ENCODE results near the gene SMIM35. TPM values are rescaled to one million over a fixed set of nuclear protein-coding genes. Genes with fewer than 3 reads are reported as not detected.

The SMIM35 gene
- polyA plus RNA-seq, 2 donors = 0.01 to 0.02 TPM

DNA sequence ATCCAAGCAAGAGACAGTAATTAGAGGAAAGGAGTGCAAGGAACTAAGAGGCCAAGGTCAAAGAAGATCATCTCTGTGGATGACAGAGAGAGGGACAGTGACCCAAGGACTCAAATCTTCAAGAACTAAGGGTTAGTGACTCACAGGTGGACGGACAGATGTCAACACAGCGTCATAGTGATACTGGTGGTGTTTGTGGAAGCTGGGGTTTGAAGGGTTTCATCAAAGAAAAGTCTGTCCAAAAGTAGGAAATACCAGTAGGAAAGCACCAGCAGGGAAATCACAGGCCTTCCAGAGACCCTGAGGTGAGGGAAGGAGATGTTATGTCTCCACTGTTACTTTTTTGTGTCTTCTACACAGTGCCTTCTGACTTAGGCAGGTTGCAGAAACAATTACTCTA is 68.4 kb downstream of the SMIM35 start:
- 93 to 94% methylated on average over 2 of the region's 2 CpGs for WGBS, 2 donors
- Histone ChIP-seq H3K27me3 (ENCODE audit: control insufficient read depth in 1 of 2, insufficient read depth in 2 of 2, low read length in 2 of 2) (no peaks in the 10 kb centered on the region), H3K27ac (ENCODE audit: low read depth in 2 of 2, low read length in 1 of 2) (no peak overlapping the region), H3K4me1 (ENCODE audit: control insufficient read depth in 2 of 2, insufficient read depth in 2 of 2, low read length in 1 of 2) (no peaks in the 10 kb centered on the region), H3K4me3 (ENCODE audit: low read depth in 1 of 2, low read length in 2 of 2) (no peak overlapping the region), H3K36me3 (ENCODE audit: control insufficient read depth in 2 of 2, insufficient read depth in 2 of 2, low read length in 1 of 2) (no peaks in the 10 kb centered on the region), H3K9me3 (ENCODE audit: control insufficient read depth in 2 of 2, insufficient read depth in 1 of 2, low read depth in 1 of 2, low read length in 1 of 2) (no peaks in the 10 kb centered on the region)

DNA sequence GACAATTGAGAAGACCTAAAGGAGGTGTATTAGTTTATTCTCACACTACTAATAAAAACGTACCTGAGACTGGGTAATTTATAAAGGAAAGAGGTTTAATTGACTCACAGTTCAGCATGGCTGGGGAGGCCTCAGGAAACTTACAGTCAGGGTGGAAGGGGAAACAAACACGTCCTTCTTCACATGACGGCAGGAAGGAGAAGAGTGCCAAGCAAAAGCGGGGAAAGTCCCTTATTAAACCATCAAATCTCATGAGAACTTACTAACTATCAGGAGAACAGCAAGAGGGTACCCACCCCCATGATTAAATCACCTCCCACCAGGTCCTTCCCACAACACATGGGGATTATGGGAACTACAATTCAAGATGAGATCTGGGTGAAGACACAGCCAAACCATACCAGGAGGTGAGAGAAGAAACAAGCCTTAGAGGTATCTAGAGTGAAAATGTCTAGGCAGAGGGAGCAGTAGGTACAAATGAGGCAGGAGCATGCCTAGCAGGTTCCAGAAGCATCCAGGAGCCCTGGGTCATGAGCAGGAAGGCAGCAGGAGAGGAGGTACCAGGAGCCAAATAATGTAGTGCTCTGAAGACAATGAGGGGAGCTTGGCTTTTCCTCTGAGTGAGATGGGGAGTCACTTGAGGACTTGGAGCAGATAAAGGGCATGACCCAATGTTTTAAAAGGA is 69.0 kb downstream of the SMIM35 start:
- H3K27ac ChIP-seq (ENCODE audit: low read depth in 2 of 2, low read length in 1 of 2) = no peak overlapping the region

GRCh38 chr11:118017111-118017510 is 69.7 kb downstream of the SMIM35 start:
- no peaks in the 10 kb centered on the region for H3K27me3 ChIP-seq (ENCODE audit: control insufficient read depth in 1 of 2, insufficient read depth in 2 of 2, low read length in 2 of 2)
- H3K4me3 ChIP-seq (ENCODE audit: low read depth in 1 of 2, low read length in 2 of 2) = no peak overlapping the region
- H3K27ac ChIP-seq (ENCODE audit: low read depth in 2 of 2, low read length in 1 of 2) = no peak overlapping the region
- H3K4me1 ChIP-seq (ENCODE audit: control insufficient read depth in 2 of 2, insufficient read depth in 2 of 2, low read length in 1 of 2) = peaks cover 0 to 9% of the 10 kb centered on the region in 2 donors
- no peaks in the 10 kb centered on the region for H3K9me3 ChIP-seq (ENCODE audit: control insufficient read depth in 2 of 2, insufficient read depth in 1 of 2, low read depth in 1 of 2, low read length in 1 of 2)
- WGBS, 2 donors = 66 to 80% methylated on average over 3 of the region's 3 CpGs
- H3K36me3 ChIP-seq (ENCODE audit: control insufficient read depth in 2 of 2, insufficient read depth in 2 of 2, low read length in 1 of 2) = no peaks in the 10 kb centered on the region

More for the DNA sequence above, 69.0 kb downstream of the SMIM35 start:
- no peaks in the 10 kb centered on the region for H3K36me3 ChIP-seq (ENCODE audit: control insufficient read depth in 2 of 2, insufficient read depth in 2 of 2, low read length in 1 of 2)
- H3K4me1 ChIP-seq (ENCODE audit: control insufficient read depth in 2 of 2, insufficient read depth in 2 of 2, low read length in 1 of 2) = peaks cover 0 to 2% of the 10 kb centered on the region in 2 donors
- H3K9me3 ChIP-seq (ENCODE audit: control insufficient read depth in 2 of 2, insufficient read depth in 1 of 2, low read depth in 1 of 2, low read length in 1 of 2) = no peaks in the 10 kb centered on the region
- no peak overlapping the region for H3K4me3 ChIP-seq (ENCODE audit: low read depth in 1 of 2, low read length in 2 of 2)
- no peaks in the 10 kb centered on the region for H3K27me3 ChIP-seq (ENCODE audit: control insufficient read depth in 1 of 2, insufficient read depth in 2 of 2, low read length in 2 of 2)
- WGBS, 2 donors = 65 to 68% methylated on average over 4 of the region's 4 CpGs

GRCh38 chr11:118016104-118016503 is 70.7 kb downstream of the SMIM35 start:
- H3K4me1 ChIP-seq (ENCODE audit: control insufficient read depth in 2 of 2, insufficient read depth in 2 of 2, low read length in 1 of 2) = peaks cover 0 to 12% of the 10 kb centered on the region in 2 donors
- no peak overlapping the region for H3K27ac ChIP-seq (ENCODE audit: low read depth in 2 of 2, low read length in 1 of 2)
- no peaks in the 10 kb centered on the region for H3K36me3 ChIP-seq (ENCODE audit: control insufficient read depth in 2 of 2, insufficient read depth in 2 of 2, low read length in 1 of 2)
- no peaks in the 10 kb centered on the region for H3K9me3 ChIP-seq (ENCODE audit: control insufficient read depth in 2 of 2, insufficient read depth in 1 of 2, low read depth in 1 of 2, low read length in 1 of 2)
- H3K4me3 ChIP-seq (ENCODE audit: low read depth in 1 of 2, low read length in 2 of 2) = no peak overlapping the region
- WGBS, 2 donors = 74 to 79% methylated on average over 4 of the region's 4 CpGs
- H3K27me3 ChIP-seq (ENCODE audit: control insufficient read depth in 1 of 2, insufficient read depth in 2 of 2, low read length in 2 of 2) = no peaks in the 10 kb centered on the region

DNA sequence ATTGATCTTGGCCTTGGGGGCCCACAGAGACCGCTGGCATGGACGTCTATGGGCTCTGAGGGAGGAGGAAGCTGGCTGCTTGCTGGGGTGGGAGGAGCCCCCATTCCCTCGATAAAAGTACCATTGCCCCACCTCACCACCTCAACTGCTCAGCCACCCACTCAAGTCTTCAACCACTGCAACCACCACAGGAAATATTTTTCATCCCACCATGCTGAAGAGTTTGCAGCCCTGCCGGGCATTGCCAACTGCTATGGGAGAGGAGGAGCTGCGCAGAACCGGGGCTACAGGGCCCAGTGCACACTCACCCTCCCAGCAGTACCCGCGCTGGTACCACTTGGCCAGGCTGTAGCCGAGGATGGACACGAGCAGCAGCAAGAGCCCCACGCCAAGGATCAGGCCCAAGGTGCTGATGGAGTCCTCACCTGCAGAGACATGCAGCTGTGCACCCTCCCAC is 71.3 kb downstream of the SMIM35 start:
- WGBS, 2 donors = 76 to 81% methylated on average over 11 of the region's 11 CpGs
- Histone ChIP-seq H3K27me3 (ENCODE audit: control insufficient read depth in 1 of 2, insufficient read depth in 2 of 2, low read length in 2 of 2) (no peaks in the 10 kb centered on the region), H3K27ac (ENCODE audit: low read depth in 2 of 2, low read length in 1 of 2) (no peak overlapping the region), H3K4me3 (ENCODE audit: low read depth in 1 of 2, low read length in 2 of 2) (no peak overlapping the region), H3K9me3 (ENCODE audit: control insufficient read depth in 2 of 2, insufficient read depth in 1 of 2, low read depth in 1 of 2, low read length in 1 of 2) (no peaks in the 10 kb centered on the region), H3K4me1 (ENCODE audit: control insufficient read depth in 2 of 2, insufficient read depth in 2 of 2, low read length in 1 of 2) (peaks cover 0 to 17% of the 10 kb centered on the region in 2 donors), H3K36me3 (ENCODE audit: control insufficient read depth in 2 of 2, insufficient read depth in 2 of 2, low read length in 1 of 2) (no peaks in the 10 kb centered on the region)

DNA sequence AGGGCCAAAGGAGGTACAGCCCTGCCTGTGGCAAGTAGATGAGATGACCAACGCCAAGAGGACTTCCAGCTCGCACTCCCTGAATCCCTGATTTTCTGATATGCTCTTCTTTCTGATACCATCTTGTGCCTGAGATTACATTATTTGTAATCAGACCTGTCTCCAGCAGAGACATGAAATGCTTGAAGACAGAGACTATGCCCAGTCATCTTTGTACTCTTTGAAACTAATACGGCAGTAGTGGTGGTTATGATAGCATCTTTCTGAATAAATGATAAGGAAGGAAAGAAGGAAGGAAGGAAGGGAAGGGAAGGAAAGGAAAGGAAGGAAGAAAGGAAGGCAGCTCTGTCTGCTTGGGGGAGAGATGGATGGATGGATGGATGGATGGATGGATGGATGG is 72.7 kb downstream of the SMIM35 start:
- 93 to 96% methylated on average over 3 of the region's 3 CpGs for WGBS, 2 donors
- H3K4me3 ChIP-seq (ENCODE audit: low read depth in 1 of 2, low read length in 2 of 2) = no peak overlapping the region
- H3K36me3 ChIP-seq (ENCODE audit: control insufficient read depth in 2 of 2, insufficient read depth in 2 of 2, low read length in 1 of 2) = no peaks in the 10 kb centered on the region
- H3K27me3 ChIP-seq (ENCODE audit: control insufficient read depth in 1 of 2, insufficient read depth in 2 of 2, low read length in 2 of 2) = no peaks in the 10 kb centered on the region
- no peaks in the 10 kb centered on the region for H3K9me3 ChIP-seq (ENCODE audit: control insufficient read depth in 2 of 2, insufficient read depth in 1 of 2, low read depth in 1 of 2, low read length in 1 of 2)
- peaks cover 0 to 18% of the 10 kb centered on the region in 2 donors for H3K4me1 ChIP-seq (ENCODE audit: control insufficient read depth in 2 of 2, insufficient read depth in 2 of 2, low read length in 1 of 2)
- no peak overlapping the region for H3K27ac ChIP-seq (ENCODE audit: low read depth in 2 of 2, low read length in 1 of 2)

- H3K4me3 ChIP-seq (ENCODE audit: low read depth in 1 of 2, low read length in 2 of 2) = no peak overlapping the region
- H3K36me3 ChIP-seq (ENCODE audit: control insufficient read depth in 2 of 2, insufficient read depth in 2 of 2, low read length in 1 of 2) = no peaks in the 10 kb centered on the region
- peak overlapping the region; percentile 18 to 55 for H3K27ac ChIP-seq (ENCODE audit: low read depth in 2 of 2, low read length in 1 of 2)
- peaks cover 0 to 18% of the 10 kb centered on the region in 2 donors for H3K4me1 ChIP-seq (ENCODE audit: control insufficient read depth in 2 of 2, insufficient read depth in 2 of 2, low read length in 1 of 2)
- no peaks in the 10 kb centered on the region for H3K9me3 ChIP-seq (ENCODE audit: control insufficient read depth in 2 of 2, insufficient read depth in 1 of 2, low read depth in 1 of 2, low read length in 1 of 2)
- no peaks in the 10 kb centered on the region for H3K27me3 ChIP-seq (ENCODE audit: control insufficient read depth in 1 of 2, insufficient read depth in 2 of 2, low read length in 2 of 2)
- 41 to 51% methylated on average over 7 of the region's 7 CpGs for WGBS, 2 donors
Measured at GRCh38 chr11:118012083-118012669, 74.6 kb downstream of the SMIM35 start.

GRCh38 chr11:118010738-118011461 is 75.9 kb downstream of the SMIM35 start:
- Histone ChIP-seq H3K36me3 (ENCODE audit: control insufficient read depth in 2 of 2, insufficient read depth in 2 of 2, low read length in 1 of 2) (no peaks in the 10 kb centered on the region), H3K27me3 (ENCODE audit: control insufficient read depth in 1 of 2, insufficient read depth in 2 of 2, low read length in 2 of 2) (no peaks in the 10 kb centered on the region), H3K4me1 (ENCODE audit: control insufficient read depth in 2 of 2, insufficient read depth in 2 of 2, low read length in 1 of 2) (peaks cover 0 to 22% of the 10 kb centered on the region in 2 donors), H3K9me3 (ENCODE audit: control insufficient read depth in 2 of 2, insufficient read depth in 1 of 2, low read depth in 1 of 2, low read length in 1 of 2) (no peaks in the 10 kb centered on the region), H3K4me3 (ENCODE audit: low read depth in 1 of 2, low read length in 2 of 2) (no peak overlapping the region), H3K27ac (ENCODE audit: low read depth in 2 of 2, low read length in 1 of 2) (peak overlapping the region; percentile 24 to 55)
- 46 to 68% methylated on average over 21 of the region's 21 CpGs for WGBS, 2 donors

GRCh38 chr11:118009864-118010737 is 76.7 kb downstream of the SMIM35 start:
- whole genome bisulfite sequencing, 2 donors = 69% methylated on average over 9 of the region's 9 CpGs
- H3K9me3 ChIP-seq (ENCODE audit: control insufficient read depth in 2 of 2, insufficient read depth in 1 of 2, low read depth in 1 of 2, low read length in 1 of 2) = no peaks in the 10 kb centered on the region
- H3K27ac ChIP-seq (ENCODE audit: low read depth in 2 of 2, low read length in 1 of 2) = peak overlapping the region; percentile 24 to 55
- H3K4me1 ChIP-seq (ENCODE audit: control insufficient read depth in 2 of 2, insufficient read depth in 2 of 2, low read length in 1 of 2) = peaks cover 0 to 22% of the 10 kb centered on the region in 2 donors
- H3K27me3 ChIP-seq (ENCODE audit: control insufficient read depth in 1 of 2, insufficient read depth in 2 of 2, low read length in 2 of 2) = no peaks in the 10 kb centered on the region
- H3K36me3 ChIP-seq (ENCODE audit: control insufficient read depth in 2 of 2, insufficient read depth in 2 of 2, low read length in 1 of 2) = no peaks in the 10 kb centered on the region
- H3K4me3 ChIP-seq (ENCODE audit: low read depth in 1 of 2, low read length in 2 of 2) = no peak overlapping the region

Data from esophagus (tissue), 2 donors.